HG02642 (cell line): ENCODE measurements around the gene NRG3.

ENCODE experiments used
- ATAC-seq: cut with Tn5 transposase; IDR thresholded peaks from one replicate; pipeline ENCODE4 v1.9.1; 2021; ENCODE audit warnings: mild to moderate bottlenecking; ENCODE audit not compliant: unreplicated experiment, poor library complexity

Gene NRG3

DNA sequence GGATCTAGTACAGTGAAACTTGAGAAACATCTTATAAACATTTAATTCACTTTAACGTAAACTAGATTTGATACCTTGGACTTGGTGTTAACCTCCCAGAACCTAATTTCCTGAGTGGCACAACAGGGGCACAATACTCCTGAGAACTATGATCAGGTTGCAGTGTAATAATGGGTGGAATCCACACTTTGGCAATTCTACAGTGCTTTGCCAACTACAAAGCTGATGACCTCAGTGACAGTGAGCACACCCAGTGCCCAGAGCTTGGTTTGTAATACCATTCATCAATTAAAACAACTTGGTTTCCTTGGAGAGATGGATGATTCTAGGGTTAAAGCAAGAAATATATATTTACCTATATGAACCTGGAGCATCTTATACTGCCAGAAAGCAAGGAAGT is 379.2 kb downstream of the NRG3 start:
- no peak for ATAC-seq

GRCh38 chr10:82256275-82256674 is 381.3 kb downstream of the NRG3 start:
- ATAC-seq: no peak

DNA sequence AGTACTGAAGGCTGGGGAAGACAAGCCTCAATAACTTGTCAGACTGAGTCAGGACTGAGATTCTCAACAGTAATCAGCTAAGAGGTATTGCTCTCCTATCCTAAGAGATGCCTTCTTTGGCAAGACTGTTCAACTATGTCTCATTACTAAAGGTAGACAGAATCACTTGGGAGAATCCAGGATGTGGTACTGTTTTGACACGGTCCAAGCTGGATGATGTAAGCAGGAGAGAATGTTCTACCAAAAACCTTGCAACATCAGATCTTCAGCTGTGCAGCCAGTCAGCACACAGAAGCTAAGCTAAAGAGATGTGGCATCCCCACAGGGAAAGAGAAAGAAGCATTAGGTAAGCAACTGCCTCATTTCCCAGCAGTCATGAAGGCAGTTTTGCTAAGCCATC is 391.4 kb downstream of the NRG3 start:
- ATAC-seq: no peak

DNA sequence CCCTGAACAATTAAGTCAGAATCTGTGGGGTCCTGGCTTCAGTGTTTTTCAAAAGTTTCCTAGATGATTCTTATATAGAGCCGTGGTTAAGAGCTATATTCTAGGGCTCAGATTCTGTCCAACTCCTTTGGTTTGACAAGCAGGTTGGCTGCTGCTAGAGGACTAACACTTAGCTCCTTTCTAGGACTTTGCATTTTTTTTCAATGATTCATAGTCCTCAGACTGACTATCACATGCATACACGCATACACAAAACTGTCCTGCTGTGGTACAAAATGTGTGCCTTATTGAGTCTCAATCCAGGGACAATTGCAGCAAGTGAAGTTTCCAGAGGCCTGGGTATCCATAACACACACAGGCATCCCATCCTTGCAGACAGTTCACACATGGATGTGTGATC is 392.0 kb downstream of the NRG3 start:
- ATAC-seq: no peak

GRCh38 chr10:82267465-82267864 is 392.5 kb downstream of the NRG3 start:
- no peak for ATAC-seq

DNA sequence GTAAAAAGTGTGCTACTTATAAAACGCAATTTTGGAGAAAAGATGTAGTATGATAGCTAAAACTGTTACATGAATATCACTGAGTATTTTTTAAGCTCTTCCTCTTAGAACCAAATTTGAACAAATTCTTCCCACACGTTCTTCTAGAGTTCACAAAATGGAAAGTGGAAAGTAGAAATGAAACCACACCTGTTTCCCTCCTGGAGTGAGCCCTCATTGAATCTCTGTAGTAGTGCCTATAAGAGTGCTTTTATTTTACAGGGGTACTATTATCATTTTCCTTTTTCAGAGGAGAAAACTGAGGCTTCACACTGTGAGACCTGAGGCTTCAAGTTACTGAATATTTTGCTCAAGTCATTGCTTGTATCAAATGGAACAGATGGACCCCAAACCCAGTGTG is 393.0 kb downstream of the NRG3 start:
- ATAC-seq: no peak

GRCh38 chr10:82277591-82277990 is 402.6 kb downstream of the NRG3 start:
- no peak for ATAC-seq

- no peak for ATAC-seq
Measured at GRCh38 chr10:82278401-82279182, 403.6 kb downstream of the NRG3 start.

DNA sequence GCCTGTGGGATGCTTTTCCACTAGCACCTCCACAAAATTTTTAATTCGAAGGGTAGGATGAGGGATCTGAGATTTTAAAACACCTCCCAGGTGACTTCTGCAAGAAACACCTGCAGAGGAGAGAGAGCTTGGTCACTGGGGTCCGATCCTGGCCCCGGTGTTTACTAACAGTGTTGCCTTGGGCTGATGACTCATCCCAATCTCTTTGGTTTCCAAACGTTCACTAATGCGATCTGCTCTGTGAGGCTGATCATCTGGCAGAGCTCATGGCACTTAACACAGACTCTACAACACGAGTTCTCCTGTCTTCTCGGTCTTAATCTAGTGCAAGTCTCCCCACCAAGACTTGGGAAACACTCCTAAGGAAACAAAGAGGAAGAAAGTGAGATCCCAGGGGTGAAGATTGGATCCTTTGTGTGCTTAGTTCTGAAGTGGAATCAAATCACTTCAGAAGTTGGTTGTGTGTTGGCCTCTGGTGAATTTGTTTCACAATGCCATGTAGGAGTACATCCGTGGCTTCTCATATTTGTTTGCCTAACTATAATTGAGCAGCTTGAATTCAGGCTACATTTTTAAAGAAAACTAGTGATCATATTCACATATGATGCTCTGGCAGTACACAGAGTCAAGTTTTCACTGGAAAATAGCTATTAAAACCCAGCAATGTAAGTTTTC is 407.9 kb downstream of the NRG3 start:
- no peak for ATAC-seq

DNA sequence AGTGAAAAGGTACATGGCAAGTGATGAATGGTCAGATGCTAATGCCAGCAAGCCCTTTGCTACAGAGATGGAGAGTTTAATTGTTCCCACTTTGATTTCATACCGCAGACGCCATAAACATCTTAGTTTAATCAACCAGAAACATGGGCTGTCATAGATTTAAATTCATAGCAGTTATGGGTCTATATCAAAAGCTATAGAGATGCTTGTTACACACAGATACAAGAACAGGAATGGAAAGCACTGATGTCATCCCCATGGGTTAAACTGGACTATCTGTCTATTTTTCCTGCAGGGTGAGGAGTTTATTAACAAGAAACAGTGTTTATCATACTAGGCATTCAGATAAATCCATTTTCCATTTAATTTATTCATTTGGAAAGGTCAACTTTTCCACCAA is 409.2 kb downstream of the NRG3 start:
- no peak for ATAC-seq

- ATAC-seq: no peak
Measured at GRCh38 chr10:82288461-82288881, 413.5 kb downstream of the NRG3 start.

DNA sequence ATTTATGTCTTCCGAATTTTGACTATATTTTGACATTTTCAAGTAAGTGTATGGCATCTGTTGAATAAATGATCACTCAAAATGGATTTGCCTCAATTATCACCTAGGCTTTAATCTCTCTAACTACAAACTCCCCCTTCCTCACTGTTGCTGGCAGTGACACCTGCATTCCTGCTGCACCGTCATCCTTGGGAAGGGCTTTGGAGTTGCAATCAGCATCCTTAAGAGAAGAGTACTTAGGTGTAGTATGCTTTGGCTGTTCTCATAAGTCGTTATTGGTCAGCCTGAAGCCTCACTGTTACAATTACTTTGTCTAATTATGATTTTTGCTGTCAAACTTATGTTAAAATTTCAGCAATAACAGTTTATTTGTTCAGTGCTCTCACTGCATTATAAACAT is 415.0 kb downstream of the NRG3 start:
- ATAC-seq: no peak

GRCh38 chr10:82294874-82295378 is 419.9 kb downstream of the NRG3 start:
- ATAC-seq: no peak

DNA sequence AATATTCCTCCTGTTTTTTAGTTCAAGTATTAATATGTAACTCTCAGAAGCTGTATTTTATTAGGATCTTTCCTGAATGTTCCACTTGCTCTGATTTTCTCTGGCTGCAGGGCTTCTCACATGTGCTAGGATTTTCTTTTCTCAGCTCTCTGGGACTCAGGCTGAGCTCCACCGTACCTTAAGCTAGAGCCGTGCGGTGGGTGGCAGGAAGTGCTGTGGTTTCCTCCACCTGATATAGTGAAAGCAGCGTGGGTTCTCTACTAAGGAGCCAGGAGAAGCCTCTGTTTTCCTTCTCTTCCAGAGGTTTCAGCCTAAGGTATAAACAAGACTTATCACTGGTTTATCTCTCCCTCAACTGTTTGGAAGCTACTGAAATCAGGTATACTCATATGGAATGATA is 433.6 kb downstream of the NRG3 start:
- ATAC-seq: no peak

GRCh38 chr10:82310839-82311238 is 435.8 kb downstream of the NRG3 start:
- no peak for ATAC-seq

DNA sequence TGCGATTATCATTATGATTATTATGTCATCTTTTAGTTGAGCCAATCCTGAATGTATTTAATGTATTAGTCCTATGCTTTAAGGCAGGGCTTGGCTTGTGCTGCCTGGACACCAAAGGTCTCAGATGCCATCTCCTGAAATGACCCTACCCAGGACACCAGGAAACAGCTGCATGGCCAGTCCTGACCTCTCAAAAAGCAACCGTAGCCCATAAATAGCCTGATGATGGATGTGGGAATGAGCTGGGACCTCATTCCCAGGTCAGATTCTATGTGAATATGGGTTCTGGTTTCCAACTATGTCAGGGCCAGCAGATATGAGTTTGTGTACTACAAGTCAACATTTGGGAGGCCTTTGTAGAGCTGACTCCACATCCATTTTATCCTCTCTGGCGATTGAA is 438.4 kb downstream of the NRG3 start:
- ATAC-seq: no peak

DNA sequence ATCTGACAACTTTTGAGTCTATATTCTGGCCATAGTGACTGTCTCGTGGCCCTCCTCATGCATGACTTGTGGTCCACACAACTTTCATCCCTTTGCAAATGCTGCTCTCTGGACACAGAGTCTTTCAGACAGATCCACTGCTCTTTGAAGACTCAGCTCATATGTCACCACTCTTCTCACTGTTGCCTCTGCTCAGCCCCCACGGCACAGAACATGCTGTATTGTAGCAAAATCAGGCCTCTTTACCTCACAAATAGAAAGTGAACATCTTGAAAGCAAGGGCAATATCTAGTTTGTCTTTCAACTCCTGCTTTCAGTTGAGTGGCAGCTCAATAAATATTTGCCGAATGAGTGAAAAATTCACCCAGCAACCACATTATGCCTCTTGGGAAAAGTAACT is 443.5 kb downstream of the NRG3 start:
- ATAC-seq: no peak

- no peak for ATAC-seq
Measured at GRCh38 chr10:82319074-82319473, 444.1 kb downstream of the NRG3 start.

- ATAC-seq: no peak
Measured at GRCh38 chr10:82319562-82319961, 444.6 kb downstream of the NRG3 start.

DNA sequence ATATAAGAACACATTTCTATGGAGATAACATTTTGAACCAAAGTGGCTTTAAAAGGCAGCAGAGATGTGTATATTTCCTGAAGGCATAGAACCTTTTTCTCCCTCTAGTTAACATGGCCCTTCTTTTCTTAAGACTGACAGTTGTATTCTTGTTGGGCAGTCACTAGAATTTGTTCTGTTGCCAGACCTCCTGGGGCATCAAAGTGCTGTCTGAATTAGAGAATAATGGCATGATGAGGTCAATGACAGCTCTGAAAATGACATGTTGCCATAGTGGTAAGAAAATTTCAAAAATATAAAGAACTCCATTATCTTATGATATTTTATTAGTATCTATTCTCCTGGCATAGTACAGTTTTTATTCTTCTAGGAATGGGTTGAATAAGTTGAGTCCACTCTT is 446.7 kb downstream of the NRG3 start:
- no peak for ATAC-seq

DNA sequence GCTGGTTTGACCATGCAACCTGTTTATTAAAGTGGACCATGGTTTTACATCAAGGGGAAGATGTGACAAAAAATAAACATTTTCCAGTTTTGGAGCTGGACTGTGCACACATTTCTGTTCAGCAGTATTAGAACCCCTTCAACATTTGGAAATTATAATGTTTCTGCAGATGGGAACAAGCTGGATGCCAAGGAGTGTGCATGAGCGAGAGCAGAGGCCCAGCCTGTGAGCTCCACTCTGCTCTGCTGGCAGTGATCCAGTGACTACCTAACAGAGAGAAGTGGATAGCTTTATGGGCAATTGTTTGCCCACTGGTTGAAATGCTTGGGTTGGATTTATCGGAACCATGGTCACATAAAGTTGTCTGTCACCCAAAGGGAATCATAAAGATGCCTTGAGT is 456.7 kb downstream of the NRG3 start:
- no peak for ATAC-seq

GRCh38 chr10:82335831-82336230 is 460.8 kb downstream of the NRG3 start:
- ATAC-seq: no peak
